Suprapubic skin (tissue), 4 donors: ENCODE data around the gene SLC25A19. TPM values are rescaled to one million over a fixed set of nuclear protein-coding genes. Genes with fewer than 3 reads are reported as not detected.

ENCODE experiments used
- DNase-seq, 2 donors: peaks; one replicate each; pipeline ENCODE4 v3.0.0-alpha.2; 2019; ENCODE audit warnings: low spot score in 2 of 2
- H3K27ac ChIP-seq: fragments of 200-600 bp; sonication (generic); one replicate; pipeline ENCODE4 v1.5.1; 2019
- H3K27me3 ChIP-seq: fragments of 200-600 bp; sonication (generic); one replicate; pipeline ENCODE4 v1.5.1; 2019
- H3K36me3 ChIP-seq: fragments of 200-600 bp; sonication (generic); one replicate; pipeline ENCODE4 v1.5.1; 2019
- H3K4me1 ChIP-seq: fragments of 200-600 bp; sonication (generic); one replicate; pipeline ENCODE4 v1.5.1; 2019
- H3K4me3 ChIP-seq: fragments of 200-600 bp; sonication (generic); one replicate; pipeline ENCODE4 v1.5.1; 2019; ENCODE audit warnings: mild to moderate bottlenecking
- H3K9me3 ChIP-seq: fragments of 200-600 bp; sonication (generic); one replicate; pipeline ENCODE4 v1.5.1; 2019
- CTCF ChIP-seq, 2 donors: fragments of 200-600 bp in 1 of 2; fragments of 450-650 bp in 1 of 2; sonication (generic) in 1 of 2; IDR thresholded peaks; one replicate each; pipeline ENCODE4 v1.5.1; 2016 to 2019; ENCODE audit warnings: antibody characterized with exemption in 2 of 2, mild to moderate bottlenecking in 1 of 2, moderate library complexity in 1 of 2
- EP300 ChIP-seq: sonication (generic); formaldehyde crosslinking; IDR thresholded peaks from one replicate; pipeline ENCODE4 v1.6.1; 2017; ENCODE audit warnings: antibody characterized with exemption
- POLR2A ChIP-seq, 2 donors: fragments of 450-650 bp; IDR thresholded peaks; one replicate each; pipeline ENCODE4 v1.6.1; 2017; ENCODE audit warnings: antibody characterized with exemption in 2 of 2, mild to moderate bottlenecking in 2 of 2, moderate library complexity in 2 of 2
- POLR2AphosphoS5 ChIP-seq, 3 donors: sonication (generic); formaldehyde crosslinking; IDR thresholded peaks; one replicate each; pipeline ENCODE4 v1.6.1; 2017; ENCODE audit warnings: antibody characterized with exemption in 3 of 3
- WGBS: methylation state at CpG from one replicate; pipeline ENCODE4 v1.1.5; 2018; 5-methylcytosine and 5-hydroxymethylcytosine counted together
- total RNA-seq, 4 donors: library from RNA; depleted of rRNA; stranded (reverse); fragments of >200 nt; gene quantifications; one replicate each; pipeline ENCODE4 v1.1.0, GENCODE V29; 2016

The SLC25A19 gene
- total RNA-seq, 4 donors from 2014 or later, result 6.1 to 14.4 (median 10.1) TPM

GRCh38 chr17:75225016-75225415 is 64.2 kb downstream of the SLC25A19 start:
- no peak for TF ChIP-seq POLR2AphosphoS5 (IDR thresholded peaks at IDR 0.05)
- TF ChIP-seq CTCF (IDR thresholded peaks at IDR 0.05), result no peak
- TF ChIP-seq POLR2A (IDR thresholded peaks at IDR 0.05), result no peak
- no peak for TF ChIP-seq EP300
- peaks cover 70% of the 10 kb centered on the region for H3K36me3 ChIP-seq
- no peaks in the 10 kb centered on the region for H3K27me3 ChIP-seq
- H3K4me3 ChIP-seq, result no peak overlapping the region
- no peak overlapping the region for H3K27ac ChIP-seq
- no peak for DNase-seq
- H3K4me1 ChIP-seq, result no peaks in the 10 kb centered on the region
- WGBS, result 83% methylated on average over 14 of the region's 14 CpGs
- no peaks in the 10 kb centered on the region for H3K9me3 ChIP-seq

Other genes with a start within 250 kb of the SLC25A19 start
- 100 to 1,000 TPM; 167 to 312 (median 272) TPM for gene ATP5PD, start 242.5 kb downstream of the SLC25A19 start, total RNA-seq
- gene KCTD2, start 242.2 kb downstream of the SLC25A19 start, total RNA-seq, result 10 to 100 TPM; 25.3 to 37.7 (median 31.3) TPM
- gene SLC16A5, start 201.5 kb downstream of the SLC25A19 start, total RNA-seq, result 10 to 100 TPM; 59.1 to 93.3 (median 61.4) TPM
- 10 to 100 TPM in 2 of 4 donors, 1 to 10 TPM in 2; 7.5 to 15.5 (median 10.5) TPM for gene ARMC7, start 179.5 kb downstream of the SLC25A19 start, total RNA-seq
- gene NT5C, start 157.7 kb downstream of the SLC25A19 start, total RNA-seq, result 10 to 100 TPM; 58.6 to 86.7 (median 69.6) TPM
- 10 to 100 TPM; 37.9 to 55.9 (median 50.4) TPM for gene JPT1, start 134.9 kb downstream of the SLC25A19 start, total RNA-seq
- 10 to 100 TPM; 52.0 to 73.9 (median 70.8) TPM for gene SUMO2, start 106.5 kb downstream of the SLC25A19 start, total RNA-seq
- 10 to 100 TPM; 27.3 to 71.7 (median 33.0) TPM for gene NUP85, start 83.8 kb downstream of the SLC25A19 start, total RNA-seq
- 10 to 100 TPM; 27.0 to 68.8 (median 35.3) TPM for gene GGA3, start 27.8 kb downstream of the SLC25A19 start, total RNA-seq
- 10 to 100 TPM; 19.2 to 36.4 (median 29.0) TPM for gene MRPS7, start 27.6 kb downstream of the SLC25A19 start, total RNA-seq
- gene MIF4GD, start 18.2 kb downstream of the SLC25A19 start, total RNA-seq, result 10 to 100 TPM; 24.2 to 44.1 (median 30.6) TPM
- 10 to 100 TPM; 44.9 to 62.6 (median 58.7) TPM for gene GRB2, start 116.2 kb upstream of the SLC25A19 start, total RNA-seq
- 100 to 1,000 TPM in 1 of 4 donors, 10 to 100 TPM in 3; 50.0 to 147 (median 81.7) TPM for gene TMEM94, start 167.2 kb upstream of the SLC25A19 start, total RNA-seq
- 10 to 100 TPM; 18.7 to 25.1 (median 22.1) TPM for gene CASKIN2, start 226.1 kb upstream of the SLC25A19 start, total RNA-seq
- gene TSEN54, start 227.1 kb upstream of the SLC25A19 start, total RNA-seq, result 10 to 100 TPM; 53.9 to 73.5 (median 62.9) TPM
- gene LLGL2, start 236.3 kb upstream of the SLC25A19 start, total RNA-seq, result 100 to 1,000 TPM in 1 of 4 donors, 10 to 100 TPM in 3; 75.3 to 114 (median 78.4) TPM